Measurements from ENCODE around the gene KCNK7.

GRCh38 chr11:65624931-65625627 is 29.5 kb upstream of the KCNK7 start:
- TF ChIP-seq CTCF (IDR thresholded peaks at IDR 0.05): no peak
- no peak for TF ChIP-seq POLR2AphosphoS5 (IDR thresholded peaks at IDR 0.05; ENCODE audit: low read depth, low read length)
- TF ChIP-seq NFIC (IDR thresholded peaks at IDR 0.05; ENCODE audit: borderline replicate concordance): no peak
- TF ChIP-seq RAD21 (IDR thresholded peaks at IDR 0.05; ENCODE audit: low read length): no peak
- TF ChIP-seq RFX5 (IDR thresholded peaks at IDR 0.05; ENCODE audit: low read length): no peak
- TF ChIP-seq MXI1 (IDR thresholded peaks at IDR 0.05; ENCODE audit: low read depth, low read length): no peak

Measured in SK-N-SH (cell line).